Natural killer cell (primary cell): Measurements from ENCODE around the gene PDE8B. TPM values are rescaled to one million over a fixed set of nuclear protein-coding genes. Genes with fewer than 3 reads are reported as not detected.
"Not testable (repeated sequence)": the region's sequence is repeated elsewhere in the genome, so short reads cannot be mapped to it uniquely, and the experiment has no call there.

Experiments
- ATAC-seq, 3 donors: fragments of 150-1000 bp in 2 of 3; fragments of 200-7000 bp in 1 of 3; cut with Tn5 transposase; 1 replicate in 1 of 3; 2 replicates in 2 of 3; pipeline ENCODE4 v1.10.0; 2021; ENCODE audit warnings: mild to moderate bottlenecking in 2 of 3, moderate library complexity in 2 of 3
- DNase-seq, 2 donors: peaks; one replicate each; pipeline versions ENCODE4 v3.0.0 to v3.0.0-alpha.2; 2013 to 2021; ENCODE audit warnings: mixed read lengths in 1 of 2
- H3K27ac ChIP-seq: one replicate; pipeline ENCODE4 v1.5.1; 2013; ENCODE audit warnings: mild to moderate bottlenecking, low read length
- H3K27me3 ChIP-seq: one replicate; pipeline ENCODE4 v1.6.1; 2013; ENCODE audit warnings: low read length; ENCODE audit not compliant: control insufficient read depth, insufficient read depth
- H3K36me3 ChIP-seq: one replicate; pipeline ENCODE4 v1.6.1; 2013; ENCODE audit warnings: low read length; ENCODE audit not compliant: control insufficient read depth, insufficient read depth
- H3K4me1 ChIP-seq: one replicate; pipeline ENCODE4 v1.6.1; 2013; ENCODE audit warnings: low read length; ENCODE audit not compliant: control insufficient read depth, insufficient read depth
- H3K4me3 ChIP-seq: one replicate; pipeline ENCODE4 v1.5.1; 2013; ENCODE audit warnings: low read length
- H3K9me3 ChIP-seq: one replicate; pipeline ENCODE4 v1.6.1; 2013; ENCODE audit warnings: low read length; ENCODE audit not compliant: control insufficient read depth, insufficient read depth
- H3K27ac Mint-ChIP-seq, 2 donors: one replicate each; pipeline ENCODE4 v1.8.0; 2022; ENCODE audit warnings: mild to moderate bottlenecking in 2 of 2, mixed read lengths in 2 of 2, moderate library complexity in 1 of 2
- H3K27me3 Mint-ChIP-seq, 2 donors: one replicate each; pipeline ENCODE4 v1.8.0; 2022; ENCODE audit warnings: low read depth in 2 of 2, mixed read lengths in 2 of 2
- H3K36me3 Mint-ChIP-seq: one replicate; pipeline ENCODE4 v1.8.0; 2022; ENCODE audit warnings: mixed read lengths
- H3K4me1 Mint-ChIP-seq, 2 donors: one replicate each; pipeline ENCODE4 v1.8.0; 2022; ENCODE audit warnings: mixed read lengths in 2 of 2
- H3K4me3 Mint-ChIP-seq: one replicate; pipeline ENCODE4 v1.8.0; 2022; ENCODE audit warnings: mild to moderate bottlenecking, moderate library complexity, mixed read lengths
- H3K9me3 Mint-ChIP-seq, 2 donors: one replicate each; pipeline ENCODE4 v1.8.0; 2022; ENCODE audit warnings: mixed read lengths in 2 of 2
- WGBS: methylation state at CpG from one replicate; pipeline ENCODE4 v1.1.7; 2013; ENCODE audit warnings: missing lambda C conversion rate; ENCODE audit not compliant: insufficient coverage; 5-methylcytosine and 5-hydroxymethylcytosine counted together
- intact Hi-C: fragments of 100-400 bp; cut with micrococcal nuclease; formaldehyde crosslinking; loops from one replicate; pipeline ENCODE4 v1.14.2; 2022
- total RNA-seq, 4 donors: library from RNA; stranded (reverse); fragments of 120-200 nt in 1 of 4; gene quantifications; one replicate each; pipeline versions ENCODE4 v1.2.3 to v1.2.4, GENCODE V29; 2013 to 2022
- TF ChIP-seq, protein P1 (sequence below): fragments of 200-600 bp; IDR thresholded peaks from one replicate; pipeline ENCODE4 v1.8.0; 2022; ENCODE audit warnings: antibody characterized with exemption

Gene PDE8B
- total RNA-seq, 3 donors from 2014 or later (not counting 1 experiment from before 2014, with no cell fraction given): 0.23 to 0.82 TPM; not detected in 1

DNA sequence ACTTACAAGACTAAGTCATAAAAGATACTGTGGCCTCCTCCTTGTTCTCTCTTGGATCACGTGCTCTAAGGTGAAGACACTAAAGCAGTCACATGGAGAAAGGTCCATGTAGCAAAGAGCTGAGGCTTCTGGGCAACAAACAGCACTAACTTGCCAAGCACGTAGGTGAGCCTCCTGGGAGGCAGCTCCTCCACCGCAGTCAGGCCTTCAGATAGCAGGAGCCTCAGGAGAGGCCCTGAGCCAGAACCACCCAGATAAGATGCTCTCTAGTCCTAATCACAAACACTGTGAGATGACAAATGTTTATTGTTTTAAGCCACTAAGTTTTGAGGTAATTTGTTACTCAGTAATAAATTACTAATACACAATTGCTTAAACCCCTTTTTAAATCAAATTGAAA lies 243.6 kb downstream of the PDE8B start:
- Histone ChIP-seq H3K36me3 (peaks cover 18% of the 10 kb centered on the region), H3K4me1 (no peaks in the 10 kb centered on the region), H3K9me3 (no peaks in the 10 kb centered on the region), H3K27me3 (no peaks in the 10 kb centered on the region), H3K4me3 (no peak overlapping the region), H3K27ac (no peak overlapping the region)
- no peaks in the 10 kb centered on the region for H3K36me3 Mint-ChIP-seq
- no peaks in the 10 kb centered on the region for H3K4me1 Mint-ChIP-seq
- no peak overlapping the region for H3K4me3 Mint-ChIP-seq
- H3K27ac Mint-ChIP-seq: no peak overlapping the region
- WGBS: 97% methylated on average over 3 of the region's 3 CpGs
- intact Hi-C loops: no loop called here
- H3K9me3 Mint-ChIP-seq: no peaks in the 10 kb centered on the region
- H3K27me3 Mint-ChIP-seq: no peaks in the 10 kb centered on the region
- no peak for DNase-seq
- TF ChIP-seq, protein P1, sequence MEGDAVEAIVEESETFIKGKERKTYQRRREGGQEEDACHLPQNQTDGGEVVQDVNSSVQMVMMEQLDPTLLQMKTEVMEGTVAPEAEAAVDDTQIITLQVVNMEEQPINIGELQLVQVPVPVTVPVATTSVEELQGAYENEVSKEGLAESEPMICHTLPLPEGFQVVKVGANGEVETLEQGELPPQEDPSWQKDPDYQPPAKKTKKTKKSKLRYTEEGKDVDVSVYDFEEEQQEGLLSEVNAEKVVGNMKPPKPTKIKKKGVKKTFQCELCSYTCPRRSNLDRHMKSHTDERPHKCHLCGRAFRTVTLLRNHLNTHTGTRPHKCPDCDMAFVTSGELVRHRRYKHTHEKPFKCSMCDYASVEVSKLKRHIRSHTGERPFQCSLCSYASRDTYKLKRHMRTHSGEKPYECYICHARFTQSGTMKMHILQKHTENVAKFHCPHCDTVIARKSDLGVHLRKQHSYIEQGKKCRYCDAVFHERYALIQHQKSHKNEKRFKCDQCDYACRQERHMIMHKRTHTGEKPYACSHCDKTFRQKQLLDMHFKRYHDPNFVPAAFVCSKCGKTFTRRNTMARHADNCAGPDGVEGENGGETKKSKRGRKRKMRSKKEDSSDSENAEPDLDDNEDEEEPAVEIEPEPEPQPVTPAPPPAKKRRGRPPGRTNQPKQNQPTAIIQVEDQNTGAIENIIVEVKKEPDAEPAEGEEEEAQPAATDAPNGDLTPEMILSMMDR: no peak
- no peak for ATAC-seq

DNA sequence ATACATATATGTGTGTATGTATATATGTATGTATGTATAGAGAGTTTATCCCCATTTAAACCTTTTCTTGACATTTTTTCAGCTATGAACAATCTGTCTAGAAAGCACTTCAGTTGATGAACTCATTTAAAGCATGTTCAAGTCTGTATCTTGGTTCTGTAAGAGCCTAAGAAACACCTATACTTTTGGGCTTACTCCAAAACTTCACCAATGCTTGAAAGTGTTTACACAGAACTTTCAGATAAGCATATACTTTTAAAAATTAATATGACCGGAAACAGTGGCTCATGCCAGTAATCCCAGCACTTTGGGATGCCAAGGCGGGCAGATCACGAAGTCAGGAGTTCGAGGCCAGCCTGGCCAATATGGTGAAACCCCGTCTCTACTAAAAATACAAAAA lies 250.8 kb downstream of the PDE8B start:
- Histone ChIP-seq H3K4me1 (no peaks in the 10 kb centered on the region), H3K9me3 (no peaks in the 10 kb centered on the region), H3K36me3 (peaks cover 14% of the 10 kb centered on the region), H3K27ac (no peak overlapping the region), H3K27me3 (no peaks in the 10 kb centered on the region), H3K4me3 (no peak overlapping the region)
- intact Hi-C loops: no loop called here
- ATAC-seq (no peak), DNase-seq (no peak)
- TF ChIP-seq, protein P1: no peak
- H3K4me1 Mint-ChIP-seq: peaks cover 6 to 9% of the 10 kb centered on the region in 2 donors
- H3K27ac Mint-ChIP-seq: no peak overlapping the region
- H3K27me3 Mint-ChIP-seq: no peaks in the 10 kb centered on the region
- no peaks in the 10 kb centered on the region for H3K9me3 Mint-ChIP-seq
- no peak overlapping the region for H3K4me3 Mint-ChIP-seq
- WGBS: 98% methylated on average over 5 of the region's 5 CpGs
- H3K36me3 Mint-ChIP-seq: no peaks in the 10 kb centered on the region

- H3K36me3 Mint-ChIP-seq: no peaks in the 10 kb centered on the region
- no peaks in the 10 kb centered on the region for H3K27me3 Mint-ChIP-seq
- no peak for DNase-seq
- TF ChIP-seq, protein P1: no peak
- H3K27me3 ChIP-seq: no peaks in the 10 kb centered on the region
- no peak for ATAC-seq
- no CpG with 5 or more reads among the region's 1 CpG for WGBS
- no peaks in the 10 kb centered on the region for H3K9me3 ChIP-seq
- intact Hi-C loops: no loop called here
- H3K36me3 ChIP-seq: peaks cover 8% of the 10 kb centered on the region
- H3K4me1 Mint-ChIP-seq: peaks cover 12% of the 10 kb centered on the region in 2 donors
- no peaks in the 10 kb centered on the region for H3K9me3 Mint-ChIP-seq
- no peak overlapping the region for H3K27ac Mint-ChIP-seq
- H3K4me3 Mint-ChIP-seq: no peak overlapping the region
- no peaks in the 10 kb centered on the region for H3K4me1 ChIP-seq
- no peak overlapping the region for H3K27ac ChIP-seq
- H3K4me3 ChIP-seq: no peak overlapping the region
These were observed 253.4 kb downstream of the PDE8B start for GRCh38 chr5:77463905-77464304.

DNA sequence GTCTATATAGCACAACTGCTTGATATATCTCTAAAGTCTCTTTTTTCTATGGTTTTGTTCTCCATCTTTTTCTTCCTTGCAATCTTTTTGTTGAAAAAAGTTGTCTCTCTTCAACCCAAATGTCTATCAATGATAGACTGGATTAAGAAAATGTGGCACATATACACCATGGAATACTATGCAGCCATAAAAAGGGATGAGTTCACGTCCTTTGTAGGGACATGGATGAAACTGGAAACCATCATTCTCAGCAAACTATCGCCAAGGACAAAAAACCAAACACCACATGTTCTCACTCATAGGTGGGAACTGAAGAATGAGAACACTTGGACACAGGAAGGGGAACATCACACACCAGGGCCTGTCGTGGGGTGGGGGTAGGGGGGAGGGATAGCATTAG lies 258.4 kb downstream of the PDE8B start:
- intact Hi-C loops, H3K27ac ChIP-seq, H3K4me3 ChIP-seq, H3K27me3 ChIP-seq, ATAC-seq, H3K36me3 ChIP-seq, DNase-seq, H3K4me1 ChIP-seq, H3K36me3 Mint-ChIP-seq, H3K9me3 Mint-ChIP-seq, H3K9me3 ChIP-seq, H3K4me3 Mint-ChIP-seq, H3K27me3 Mint-ChIP-seq, H3K27ac Mint-ChIP-seq: not testable (repeated sequence)
- H3K4me1 Mint-ChIP-seq: peaks cover 25 to 34% of the 10 kb centered on the region in 2 donors
- WGBS: 100% methylated on average over 1 of the region's 3 CpGs

- DNase-seq, H3K4me3 Mint-ChIP-seq, H3K9me3 ChIP-seq, H3K27ac ChIP-seq, H3K27me3 Mint-ChIP-seq, ATAC-seq, H3K4me3 ChIP-seq, H3K4me1 ChIP-seq, H3K36me3 Mint-ChIP-seq, H3K9me3 Mint-ChIP-seq, H3K27me3 ChIP-seq, intact Hi-C loops, H3K36me3 ChIP-seq, H3K27ac Mint-ChIP-seq: not testable (repeated sequence)
- WGBS: 98% methylated on average over 11 of the region's 11 CpGs
- peaks cover 16 to 23% of the 10 kb centered on the region in 2 donors for H3K4me1 Mint-ChIP-seq
These were observed 264.6 kb downstream of the PDE8B start for GRCh38 chr5:77475041-77475440.
